Daoy (cell line): ENCODE measurements around the gene ITGAX. TPM values are rescaled to one million over a fixed set of nuclear protein-coding genes. Genes with fewer than 3 reads are reported as not detected.
"Not testable (repeated sequence)": the region's sequence is repeated elsewhere in the genome, so short reads cannot be mapped to it uniquely, and the experiment has no call there.

Experiments
- DNase-seq: peaks from one replicate; pipeline ENCODE4 v3.0.0-alpha.2; 2015; ENCODE audit warnings: low read depth
- total RNA-seq: library from RNA; depleted of rRNA; stranded (reverse); fragments of >200 nt; shearing (Covaris generic); gene quantifications from 2 replicates; pipeline ENCODE4 v1.2.3, GENCODE V29; 2014; rRNA removed

ITGAX gene
- 0.42 and 1.5 TPM in 2 replicates for total RNA-seq

DNA sequence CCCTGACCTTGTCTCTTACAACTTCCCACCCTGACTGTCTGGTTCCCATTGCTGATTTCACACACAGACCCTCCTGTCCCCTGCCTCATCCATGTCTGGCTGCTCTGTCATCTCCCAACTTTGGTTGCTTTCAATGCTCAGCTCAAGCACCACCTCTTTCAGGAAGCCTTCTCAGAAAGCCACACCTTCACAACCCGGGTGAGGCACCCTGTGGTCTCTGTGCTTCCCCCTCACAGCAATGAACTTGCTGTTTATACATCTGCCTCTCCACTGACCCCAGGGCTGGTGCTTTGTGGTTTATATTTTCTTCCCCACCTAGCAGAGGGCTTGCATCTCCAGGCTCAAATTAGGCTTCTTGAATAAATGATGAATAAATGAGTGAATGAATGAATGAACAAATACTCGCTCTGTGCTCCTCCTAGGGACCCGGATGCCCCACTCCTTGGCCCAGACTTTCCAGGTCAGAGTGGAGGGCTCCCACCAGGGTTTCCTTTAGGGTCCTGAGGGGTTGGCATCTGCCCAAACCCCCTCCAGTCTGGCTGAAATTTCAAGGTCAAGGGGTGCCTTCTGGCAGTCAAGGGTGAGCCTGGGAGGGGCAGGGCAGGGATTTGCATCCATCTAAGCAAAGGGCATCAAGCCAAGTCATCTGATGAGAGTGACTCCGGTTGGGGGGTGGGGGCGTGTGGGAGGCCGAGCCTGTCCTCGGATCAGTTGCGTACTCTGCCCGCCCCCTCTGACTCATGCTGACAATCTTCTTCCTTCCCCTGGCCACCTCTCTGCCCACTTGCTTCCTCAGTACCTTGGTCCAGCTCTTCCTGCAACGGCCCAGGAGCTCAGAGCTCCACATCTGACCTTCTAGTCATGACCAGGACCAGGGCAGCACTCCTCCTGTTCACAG is at the start of gene ITGAX:
TSS of gene ITGAX (plus strand) at position 783 of the 898 bp plus-strand sequence. CDS start at position 862, 79 bp downstream.
- peak; percentile 80 for DNase-seq

DNA sequence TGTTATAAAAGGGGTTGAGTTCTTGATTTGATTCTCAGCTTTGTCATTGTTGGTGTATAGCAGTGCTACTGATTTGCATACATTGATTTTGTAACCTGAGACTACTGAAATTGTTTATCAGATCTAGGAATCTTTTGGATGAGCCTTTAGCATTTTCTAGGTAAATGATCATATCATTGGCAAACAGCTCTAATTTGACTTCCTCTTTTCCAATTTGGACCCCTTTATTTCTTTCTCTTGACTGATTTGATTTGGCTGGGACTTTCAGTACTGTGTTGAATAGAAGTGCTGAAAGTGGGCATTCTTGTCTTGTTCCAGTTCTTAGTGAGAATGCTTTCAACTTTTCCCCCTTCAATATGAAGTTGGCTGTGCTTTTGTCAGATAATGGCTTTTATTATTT is 49.8 kb upstream of the ITGAX start:
- DNase-seq: no peak

DNA sequence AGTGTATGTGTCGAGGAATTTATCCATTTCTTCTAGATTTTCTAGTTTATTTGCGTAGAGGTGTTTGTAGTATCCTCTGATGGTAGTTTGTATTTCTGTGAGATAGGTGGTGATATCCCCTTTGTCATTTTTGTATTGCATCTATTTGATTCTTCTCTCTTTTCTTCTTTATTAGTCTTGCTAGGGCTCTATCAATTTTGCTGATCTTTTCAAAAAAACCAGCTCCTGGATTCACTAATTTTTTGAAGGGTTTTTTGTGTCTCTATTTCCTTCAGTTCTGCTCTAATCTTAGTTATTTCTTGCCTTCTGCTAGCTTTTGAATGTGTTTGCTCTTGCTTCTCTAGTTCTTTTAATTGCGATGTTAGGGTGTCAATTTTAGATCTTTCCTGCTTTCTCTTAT is 46.6 kb upstream of the ITGAX start:
- DNase-seq: not testable (repeated sequence)

DNA sequence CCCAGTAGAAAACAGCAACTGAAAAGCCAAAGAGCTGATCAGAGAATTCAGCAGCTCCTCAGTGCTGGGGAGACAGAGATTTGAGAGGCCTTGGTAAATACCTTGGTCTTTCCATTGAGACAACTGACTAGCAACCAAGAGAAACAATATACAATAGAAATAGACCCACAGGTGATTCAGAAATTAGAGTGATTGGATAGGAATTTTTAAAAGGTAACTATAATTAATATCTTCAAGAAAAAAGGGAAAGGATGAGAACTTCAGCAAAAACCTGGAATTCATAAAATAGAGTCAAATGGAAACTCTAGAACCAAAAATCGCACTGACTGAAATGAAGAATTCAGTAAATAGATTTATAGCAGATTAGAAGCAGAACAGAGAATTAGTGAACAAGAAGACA is 32.5 kb upstream of the ITGAX start:
- no peak for DNase-seq

DNA sequence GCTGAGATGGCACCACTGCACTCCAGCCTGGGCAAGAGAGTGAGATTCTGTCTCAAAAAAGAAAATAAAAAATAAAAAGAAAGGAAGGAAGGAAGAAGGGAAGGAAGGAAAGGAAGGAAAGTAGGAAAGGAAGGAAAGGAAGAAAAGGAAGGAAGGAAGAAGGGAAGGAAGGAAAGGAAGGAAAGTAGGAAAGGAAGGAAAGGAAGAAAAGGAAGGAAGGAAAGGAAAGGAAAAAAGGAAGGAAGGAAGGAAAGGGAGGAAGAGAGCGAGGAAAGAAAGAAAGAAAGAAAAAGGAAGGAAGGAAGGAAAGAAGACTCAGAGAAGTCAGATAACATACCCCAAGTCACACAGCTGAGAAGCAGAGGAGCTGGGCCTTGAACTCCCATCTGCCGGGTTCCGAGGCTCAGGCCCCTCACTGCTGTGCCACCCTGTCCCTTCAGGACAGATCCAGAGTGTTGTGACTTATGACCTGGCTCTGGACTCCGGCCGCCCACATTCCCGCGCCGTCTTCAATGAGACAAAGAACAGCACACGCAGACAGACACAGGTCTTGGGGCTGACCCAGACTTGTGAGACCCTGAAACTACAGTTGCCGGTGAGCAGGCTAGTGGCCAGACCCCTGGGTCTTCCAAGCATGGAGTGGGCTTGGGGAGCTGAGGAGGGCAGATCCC is 30.9 kb upstream of the ITGAX start:
- DNase-seq: no peak

DNA sequence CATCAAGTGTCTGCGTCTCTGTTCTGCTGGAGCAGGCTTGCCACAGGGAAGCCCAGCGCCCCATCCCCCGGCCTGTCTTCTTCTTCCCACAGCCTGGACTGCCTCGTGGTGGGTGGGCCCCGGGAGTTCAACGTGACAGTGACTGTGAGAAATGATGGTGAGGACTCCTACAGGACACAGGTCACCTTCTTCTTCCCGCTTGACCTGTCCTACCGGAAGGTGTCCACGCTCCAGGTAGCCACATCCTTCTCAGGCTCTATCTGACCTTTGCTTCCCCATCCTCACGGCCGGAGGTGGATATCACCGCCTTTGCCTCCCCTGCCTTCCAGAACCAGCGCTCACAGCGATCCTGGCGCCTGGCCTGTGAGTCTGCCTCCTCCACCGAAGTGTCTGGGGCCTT is 29.8 kb upstream of the ITGAX start:
- no peak for DNase-seq

DNA sequence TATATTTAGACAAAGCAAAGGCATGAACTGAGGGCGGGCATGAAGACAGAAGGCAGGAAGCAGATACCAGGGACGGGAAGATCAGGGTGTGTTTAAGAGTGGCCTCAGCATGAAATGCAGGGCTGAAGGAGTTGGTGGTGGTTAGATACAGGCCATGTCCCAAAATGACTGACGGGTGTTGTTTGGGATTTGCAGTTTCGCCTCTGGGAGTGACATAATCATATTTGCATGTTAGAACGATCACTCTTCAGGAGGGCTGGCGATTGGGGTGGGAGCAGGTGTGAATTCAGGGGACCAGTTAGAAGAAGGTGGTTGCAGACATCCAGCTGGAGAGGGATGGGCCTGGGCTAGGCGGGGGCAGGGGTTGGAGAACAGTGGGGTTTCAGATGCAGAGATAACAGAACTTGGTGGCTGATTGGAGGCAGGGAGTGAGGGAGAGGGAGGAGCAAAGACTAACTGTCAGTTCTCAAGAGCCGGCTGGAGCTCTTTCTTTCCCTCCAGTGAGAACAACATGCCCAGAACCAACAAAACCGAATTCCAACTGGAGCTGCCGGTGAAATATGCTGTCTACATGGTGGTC is 27.2 kb upstream of the ITGAX start:
- no peak for DNase-seq

DNA sequence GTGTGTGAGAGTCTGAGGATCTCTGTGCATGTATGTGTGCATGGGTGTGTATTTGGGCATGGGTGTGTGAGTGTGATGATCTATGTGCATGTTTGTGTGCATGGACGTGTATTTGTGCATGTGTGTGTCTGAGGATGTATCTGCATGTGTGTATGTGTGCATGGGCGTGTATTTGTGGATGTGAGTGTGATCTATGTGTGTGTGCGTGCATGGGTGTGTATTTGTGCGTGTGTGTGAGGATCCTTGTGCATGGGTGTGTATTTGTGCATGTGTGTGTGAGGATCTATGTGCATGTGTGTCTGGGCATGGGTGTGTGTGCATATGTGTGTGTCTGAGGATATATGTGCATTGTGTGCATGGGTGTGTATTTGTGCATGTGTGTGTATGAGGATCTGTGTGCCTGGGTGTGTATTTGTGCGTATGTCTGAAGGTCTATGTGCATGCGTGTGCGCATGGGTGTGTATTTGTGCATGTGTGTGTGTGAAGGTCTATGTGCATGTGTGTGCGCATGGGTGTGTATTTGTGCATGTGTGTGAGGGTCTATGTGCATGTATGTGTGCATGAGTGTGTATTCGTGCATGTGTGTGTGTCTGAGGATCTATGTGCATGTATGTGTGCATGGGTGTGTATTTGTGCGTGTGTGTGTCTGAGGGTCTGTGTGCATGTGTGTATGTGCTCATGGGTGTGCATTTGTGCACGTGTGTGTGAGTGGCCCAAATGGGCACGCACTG is 26.5 kb upstream of the ITGAX start:
- no peak for DNase-seq

DNA sequence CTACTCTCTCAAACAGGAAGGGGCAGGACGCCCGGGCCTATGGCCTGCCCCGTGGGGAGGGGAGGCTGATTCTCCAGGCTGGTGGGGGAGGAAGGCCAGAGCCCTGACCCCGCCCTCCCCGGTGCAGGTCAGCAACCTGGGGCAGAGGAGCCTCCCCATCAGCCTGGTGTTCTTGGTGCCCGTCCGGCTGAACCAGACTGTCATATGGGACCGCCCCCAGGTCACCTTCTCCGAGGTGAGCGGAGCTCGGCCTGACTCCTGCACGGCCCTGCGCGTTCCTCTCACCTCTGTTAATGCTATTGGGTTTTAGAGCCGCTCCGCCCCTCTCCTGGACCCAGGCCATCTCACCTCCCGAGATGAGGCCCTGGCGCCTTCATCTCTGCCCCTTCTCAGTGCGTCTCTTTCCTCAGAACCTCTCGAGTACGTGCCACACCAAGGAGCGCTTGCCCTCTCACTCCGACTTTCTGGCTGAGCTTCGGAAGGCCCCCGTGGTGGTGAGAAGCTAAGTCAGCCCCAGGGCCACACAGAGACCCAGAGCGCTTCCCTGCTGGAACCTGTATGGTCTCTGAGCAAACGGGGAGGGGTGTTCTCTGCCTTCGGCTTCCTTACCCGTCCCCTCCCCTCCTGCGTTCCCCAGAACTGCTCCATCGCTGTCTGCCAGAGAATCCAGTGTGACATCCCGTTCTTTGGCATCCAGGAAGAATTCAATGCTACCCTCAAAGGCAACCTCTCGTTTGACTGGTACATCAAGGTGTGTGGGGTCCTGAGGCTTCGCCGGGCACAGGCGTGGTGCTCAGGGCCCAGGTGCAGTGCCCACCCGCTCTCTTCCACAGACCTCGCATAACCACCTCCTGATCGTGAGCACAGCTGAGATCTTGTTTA is 25.1 kb upstream of the ITGAX start:
- DNase-seq: no peak

DNA sequence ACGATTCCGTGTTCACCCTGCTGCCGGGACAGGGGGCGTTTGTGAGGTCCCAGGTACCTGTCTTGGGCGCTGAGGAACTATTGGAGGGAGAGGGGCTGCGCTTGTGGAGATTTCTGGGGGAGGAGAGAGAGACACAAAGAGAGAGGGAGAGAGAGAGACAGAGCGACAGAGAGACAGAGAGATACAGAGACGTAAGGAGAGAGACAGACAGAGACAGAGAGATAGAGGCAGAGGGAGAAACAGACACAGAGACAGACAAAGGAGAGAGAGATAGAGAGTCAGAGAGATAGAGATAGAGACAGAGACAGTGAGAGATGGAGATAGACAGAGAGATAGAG is 24.5 kb upstream of the ITGAX start:
- no peak for DNase-seq

DNA sequence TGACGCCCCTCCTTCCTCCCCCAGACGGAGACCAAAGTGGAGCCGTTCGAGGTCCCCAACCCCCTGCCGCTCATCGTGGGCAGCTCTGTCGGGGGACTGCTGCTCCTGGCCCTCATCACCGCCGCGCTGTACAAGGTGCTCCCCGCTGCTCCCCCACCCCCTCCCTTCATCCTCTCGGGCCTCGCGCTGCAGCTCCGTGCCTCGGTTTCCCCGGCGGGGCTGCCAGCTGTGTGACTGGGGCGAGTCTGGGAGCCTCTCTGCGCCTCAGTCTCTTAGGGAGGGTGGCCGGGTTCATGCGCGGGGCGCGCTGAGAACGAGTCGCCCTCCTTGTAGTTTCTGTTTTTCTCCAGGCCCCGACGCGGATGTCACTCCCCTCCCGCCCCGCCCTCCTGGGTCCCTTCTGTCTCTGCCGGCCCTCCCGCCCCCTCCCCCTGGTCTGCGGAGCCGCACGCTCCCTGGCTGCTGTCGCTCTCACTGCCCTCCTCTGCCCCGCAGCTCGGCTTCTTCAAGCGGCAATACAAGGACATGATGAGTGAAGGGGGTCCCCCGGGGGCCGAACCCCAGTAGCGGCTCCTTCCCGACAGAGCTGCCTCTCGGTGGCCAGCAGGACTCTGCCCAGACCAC is 23.7 kb upstream of the ITGAX start:
- DNase-seq: no peak

DNA sequence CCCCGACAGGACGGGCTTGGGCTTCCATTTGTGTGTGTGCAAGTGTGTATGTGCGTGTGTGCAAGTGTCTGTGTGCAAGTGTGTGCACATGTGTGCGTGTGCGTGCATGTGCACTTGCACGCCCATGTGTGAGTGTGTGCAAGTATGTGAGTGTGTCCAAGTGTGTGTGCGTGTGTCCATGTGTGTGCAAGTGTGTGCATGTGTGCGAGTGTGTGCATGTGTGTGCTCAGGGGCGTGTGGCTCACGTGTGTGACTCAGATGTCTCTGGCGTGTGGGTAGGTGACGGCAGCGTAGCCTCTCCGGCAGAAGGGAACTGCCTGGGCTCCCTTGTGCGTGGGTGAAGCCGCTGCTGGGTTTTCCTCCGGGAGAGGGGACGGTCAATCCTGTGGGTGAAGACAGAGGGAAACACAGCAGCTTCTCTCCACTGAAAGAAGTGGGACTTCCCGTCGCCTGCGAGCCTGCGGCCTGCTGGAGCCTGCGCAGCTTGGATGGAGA is 23.1 kb upstream of the ITGAX start:
- no peak for DNase-seq

DNA sequence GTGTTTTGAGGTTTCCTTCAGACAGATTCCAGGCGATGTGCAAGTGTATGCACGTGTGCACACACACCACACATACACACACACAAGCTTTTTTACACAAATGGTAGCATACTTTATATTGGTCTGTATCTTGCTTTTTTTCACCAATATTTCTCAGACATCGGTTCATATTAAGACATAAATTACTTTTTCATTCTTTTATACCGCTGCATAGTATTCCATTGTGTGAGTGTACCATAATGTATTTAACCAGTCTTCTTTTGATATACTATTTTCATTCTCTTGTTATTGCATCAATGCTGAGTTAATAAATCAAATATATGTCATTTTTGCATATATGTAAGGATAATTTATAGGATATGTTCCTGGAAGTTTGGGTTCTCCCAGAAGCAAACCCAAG is 22.4 kb upstream of the ITGAX start:
- no peak for DNase-seq

DNA sequence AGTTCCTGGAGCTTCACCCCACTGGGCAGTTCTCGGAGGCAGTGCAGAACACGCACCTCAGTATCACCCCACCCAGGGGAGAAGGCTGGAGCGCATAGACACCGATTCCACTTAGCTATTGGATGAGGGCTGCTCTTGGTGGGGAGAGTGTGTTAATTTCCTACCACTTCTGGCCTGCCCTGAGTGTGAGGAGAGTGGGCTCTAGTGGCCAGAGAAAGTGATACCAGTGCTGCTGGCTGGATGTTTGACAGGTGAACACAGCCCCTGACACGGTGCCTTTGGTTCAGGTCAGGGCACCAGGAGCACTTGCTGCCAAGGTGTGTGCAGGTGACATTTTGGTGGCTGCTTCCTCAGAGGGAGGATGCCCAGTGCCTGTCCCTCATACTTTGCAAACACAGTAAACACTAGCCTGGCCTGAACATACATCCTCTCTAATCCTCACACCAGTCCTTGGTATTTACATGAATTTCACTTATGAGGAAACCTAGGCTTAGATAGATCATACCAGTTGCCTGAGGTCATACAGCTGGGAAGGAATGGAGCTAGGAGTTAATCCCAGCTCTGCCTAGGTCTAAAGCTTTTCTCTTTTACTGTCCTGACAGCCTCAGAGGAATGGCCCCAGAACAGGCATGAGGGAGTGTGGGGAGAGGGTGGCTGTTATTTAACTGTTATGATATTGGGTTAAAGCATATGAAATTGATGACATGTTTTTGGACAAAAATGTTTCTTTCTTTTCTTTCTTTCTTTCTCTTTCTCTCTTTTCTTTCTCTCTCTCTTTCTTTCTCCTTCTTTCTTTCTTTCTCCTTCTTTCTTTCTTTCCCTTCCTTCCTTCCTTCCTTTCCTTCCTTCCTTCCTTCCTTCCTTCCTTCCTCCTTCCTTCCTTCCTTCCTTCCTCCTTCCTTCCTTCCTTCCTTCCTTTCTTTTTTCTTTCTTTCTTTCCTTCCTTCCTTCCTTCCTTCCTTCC is 21.0 kb upstream of the ITGAX start:
- DNase-seq: peak; percentile 35

DNA sequence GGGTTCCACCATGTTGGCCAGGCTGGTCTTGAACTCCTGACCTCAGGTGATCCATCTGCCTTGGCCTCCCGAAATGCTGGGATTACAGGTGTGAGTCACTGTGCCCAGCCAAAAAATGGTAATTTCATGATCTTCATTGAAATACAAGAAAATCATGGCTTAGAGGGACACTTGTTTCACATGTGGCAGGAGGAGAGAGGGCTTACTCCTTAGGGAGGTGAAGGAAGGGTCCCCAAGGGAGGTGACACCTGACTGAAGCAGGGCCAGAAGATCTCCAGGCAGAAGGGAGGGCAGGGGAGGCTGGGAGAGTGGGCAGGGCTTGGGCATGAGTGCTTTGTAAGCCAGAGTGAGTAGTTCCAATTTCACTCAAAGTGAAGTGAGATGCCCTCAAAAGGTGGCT is 20.0 kb upstream of the ITGAX start:
- DNase-seq: no peak

DNA sequence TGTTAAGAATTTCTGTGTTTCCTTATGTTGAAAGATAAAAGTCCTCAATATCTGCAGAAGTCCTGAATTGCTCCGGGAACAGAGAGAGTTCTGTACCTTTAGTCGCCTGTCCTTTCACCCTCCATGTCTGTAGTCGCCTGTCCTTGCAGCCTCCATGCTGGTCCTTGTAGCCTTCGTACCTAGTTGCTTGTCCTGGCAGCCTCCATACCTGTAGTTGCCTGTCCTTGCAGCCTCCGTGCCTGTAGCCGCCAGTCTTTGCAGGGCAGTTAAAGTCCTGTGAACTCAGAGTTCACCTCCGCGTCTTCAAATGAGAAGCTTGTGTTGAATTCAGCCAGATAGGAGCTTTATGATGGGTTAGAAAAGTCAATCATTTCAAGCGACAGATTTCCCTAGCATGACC is 19.5 kb upstream of the ITGAX start:
- DNase-seq: no peak

DNA sequence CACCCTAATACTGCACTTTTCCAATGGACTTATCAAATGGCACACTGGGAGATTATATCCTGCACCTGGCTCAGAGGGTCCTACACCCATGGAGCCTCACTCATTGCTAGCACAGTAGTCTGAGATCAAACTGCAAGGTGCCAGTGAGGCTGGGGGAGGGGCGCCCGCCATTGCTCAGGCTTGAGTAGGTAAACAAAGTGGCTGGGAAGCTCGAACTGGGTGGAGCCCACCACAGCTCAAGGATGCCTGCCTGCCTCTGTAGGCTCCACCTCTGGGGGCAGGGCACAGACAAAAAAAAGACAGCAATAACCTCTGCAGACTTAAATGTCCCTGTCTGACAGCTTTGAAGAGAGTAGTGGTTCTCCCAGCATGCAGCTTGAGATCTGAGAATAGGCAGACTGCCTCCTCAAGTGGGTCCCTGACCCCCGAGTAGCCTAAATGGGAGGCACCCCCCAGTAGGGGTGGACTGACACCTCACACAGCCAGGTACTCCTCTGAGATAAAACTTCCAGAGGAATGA is 16.8 kb upstream of the ITGAX start:
- not testable (repeated sequence) for DNase-seq

DNA sequence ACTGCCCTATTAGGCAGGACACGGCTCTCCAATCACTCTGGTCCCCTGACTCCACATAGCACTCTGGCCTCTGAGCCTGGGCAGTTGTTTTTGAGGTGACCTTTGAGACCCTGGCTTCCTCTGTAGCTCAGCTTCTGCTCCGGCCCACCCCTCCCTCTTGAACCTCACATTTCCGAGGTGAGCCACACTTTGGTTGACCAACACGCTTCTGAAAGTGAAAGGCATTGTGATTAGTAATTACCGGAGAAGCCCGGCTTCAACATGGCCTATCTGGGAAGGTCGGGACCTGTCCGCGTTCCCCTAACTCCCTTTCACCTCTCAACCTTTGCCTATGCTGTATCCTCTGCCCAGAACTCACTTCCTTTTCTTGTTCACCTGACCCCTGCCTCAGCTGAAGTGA is 10.3 kb upstream of the ITGAX start:
- no peak for DNase-seq

DNA sequence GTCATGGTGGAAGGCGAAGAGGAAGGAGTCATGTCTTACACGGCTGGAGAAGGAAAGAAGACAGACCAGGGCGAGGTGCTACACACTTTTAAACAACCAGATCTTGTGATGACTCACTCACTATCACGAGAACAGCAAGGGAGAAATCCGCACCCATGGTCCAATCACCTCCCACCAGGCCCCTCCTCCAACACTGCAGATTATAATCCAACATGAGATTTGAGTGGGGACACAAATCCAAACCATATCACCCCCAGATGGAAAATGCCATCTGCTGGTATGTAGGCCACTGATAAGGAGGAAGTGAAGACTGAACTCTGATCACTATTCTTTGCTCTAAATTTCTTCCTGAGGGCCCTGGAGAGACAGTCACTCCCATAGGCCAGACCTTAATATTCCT is 7.5 kb upstream of the ITGAX start:
- no peak for DNase-seq
